IMR-90 (cell line): Measurements from ENCODE around the gene EPHB1.

Source experiments
- CHD1 ChIP-seq: IDR thresholded peaks from 2 replicates; pipeline ENCODE4 v1.6.1; 2012; ENCODE audit warnings: low read depth, low read length, improper control_type of control experiment
- CTCF ChIP-seq: conservative IDR thresholded peaks from 2 replicates; pipeline ENCODE4 v1.5.1; 2012; ENCODE audit warnings: mild to moderate bottlenecking, low read depth, low read length, improper control_type of control experiment
- MAFK ChIP-seq: IDR thresholded peaks from 2 replicates; pipeline ENCODE4 v1.6.1; 2012; ENCODE audit warnings: low read depth, low read length, improper control_type of control experiment
- MAZ ChIP-seq: IDR thresholded peaks from 2 replicates; pipeline ENCODE4 v1.6.1; 2012; ENCODE audit warnings: low read depth, mild to moderate bottlenecking, low read length, improper control_type of control experiment, moderate library complexity, borderline replicate concordance
- MXI1 ChIP-seq: IDR thresholded peaks from 2 replicates; pipeline ENCODE4 v1.6.1; 2012; ENCODE audit warnings: low read depth, mild to moderate bottlenecking, low read length, moderate library complexity, borderline replicate concordance
- POLR2A ChIP-seq: IDR thresholded peaks from 2 replicates; pipeline ENCODE4 v1.6.1; 2012; ENCODE audit warnings: mild to moderate bottlenecking, low read depth, low read length
- RCOR1 ChIP-seq: IDR thresholded peaks from 2 replicates; pipeline ENCODE4 v1.6.1; 2012; ENCODE audit warnings: mild to moderate bottlenecking, low read length, improper control_type of control experiment; ENCODE audit not compliant: insufficient replicate concordance

- TF ChIP-seq RCOR1 (no peak), CTCF (no peak), MXI1 (no peak), POLR2A (no peak), CHD1 (no peak), MAFK (no peak), MAZ (no peak)
Observed at GRCh38 chr3:135023996-135024658, 229.1 kb downstream of the EPHB1 start.
